Measurements from ENCODE around the gene JUND. TPM values are rescaled to one million over a fixed set of nuclear protein-coding genes. Genes with fewer than 3 reads are reported as not detected.

JUND gene
- total RNA-seq, 2 experiments from 2014 or later = 79.0 to 138 TPM

GRCh38 chr19:18306888-18307260 lies 25.5 kb upstream of the JUND start:
- POLR2A ChIA-PET = interaction anchor here (0.6 to 1.0 kb wide), 3 partner anchors 14 to 210 kb away, joined by 3 to 5 read pairs (median 3); partner anchors contain the start of gene MAST3
- CTCF ChIA-PET (ENCODE audit: unreplicated experiment) = interaction anchor here (0.5 to 0.7 kb wide), 2 partner anchors 14 to 15 kb away, joined by 3 to 6 read pairs; no protein-coding TSS in a partner anchor

GRCh38 chr19:18306209-18306887 lies 24.9 kb upstream of the JUND start:
- peak; percentile 64 for DNase-seq (ENCODE audit: low spot score)
- CTCF ChIA-PET (ENCODE audit: unreplicated experiment) = interaction anchor here (0.7 kb wide), 1 partner anchor 16 kb away, joined by 3 read pairs; no protein-coding TSS in a partner anchor
- Histone ChIP-seq H3K9me3 (ENCODE audit: low read length) (no peaks in the 10 kb centered on the region), H3K79me2 (ENCODE audit: insufficient read depth, low read depth, low read length) (no peaks in the 10 kb centered on the region), H3K4me1 (ENCODE audit: insufficient read depth, low read length, poor library complexity, severe bottlenecking) (peaks cover 54% of the 10 kb centered on the region), H2AFZ (ENCODE audit: low read length) (no peak overlapping the region), H3K27ac (ENCODE audit: low read depth, low read length, poor library complexity, severe bottlenecking) (peak overlapping the region; percentile 94), H3K36me3 (ENCODE audit: insufficient read depth, low read length) (peaks cover 54% of the 10 kb centered on the region), H4K20me1 (ENCODE audit: insufficient read depth, low read length) (no peaks in the 10 kb centered on the region), H3K9me2 (ENCODE audit: insufficient read depth, low read length) (no peaks in the 10 kb centered on the region), H3K4me3 (ENCODE audit: low read depth, low read length, poor library complexity, severe bottlenecking) (peak overlapping the region; percentile 35), H3K4me2 (ENCODE audit: low read length) (peak overlapping the region; percentile 85)
- TF ChIP-seq EZH2phosphoT487 (IDR thresholded peaks at IDR 0.05; ENCODE audit: borderline replicate concordance, low read depth, low read length) (no peak), CTCF (conservative IDR thresholded peaks at IDR 0.05; ENCODE audit: low read length) (no peak)
- POLR2A ChIA-PET = interaction anchor here (0.6 to 2.9 kb wide), 4 partner anchors 13 to 209 kb away, joined by 3 to 40 read pairs (median 4); partner anchors contain the start of genes JUND and MAST3
- no TSS peak for BruUV-seq (replicated peaks)
- intact Hi-C loops (cut with micrococcal nuclease; ENCODE audit: unreplicated experiment) = no loop called here

More at GRCh38 chr19:18306888-18307260, 25.5 kb upstream of the JUND start:
- DNase-seq (ENCODE audit: low spot score) = peak; percentile 66
- H3K9me2 ChIP-seq (ENCODE audit: insufficient read depth, low read length) = no peaks in the 10 kb centered on the region
- H4K20me1 ChIP-seq (ENCODE audit: insufficient read depth, low read length) = no peaks in the 10 kb centered on the region
- H3K9me3 ChIP-seq (ENCODE audit: low read length) = no peaks in the 10 kb centered on the region
- BruUV-seq (replicated peaks) = TSS peak; percentile 97
- H3K4me2 ChIP-seq (ENCODE audit: low read length) = peak overlapping the region; percentile 85
- H3K4me1 ChIP-seq (ENCODE audit: insufficient read depth, low read length, poor library complexity, severe bottlenecking) = peaks cover 54% of the 10 kb centered on the region
- TF ChIP-seq CTCF (conservative IDR thresholded peaks at IDR 0.05; ENCODE audit: low read length) = no peak
- no peak for TF ChIP-seq EZH2phosphoT487 (IDR thresholded peaks at IDR 0.05; ENCODE audit: borderline replicate concordance, low read depth, low read length)
- H2AFZ ChIP-seq (ENCODE audit: low read length) = no peak overlapping the region
- intact Hi-C loops (cut with micrococcal nuclease; ENCODE audit: unreplicated experiment) = no loop called here
- H3K4me3 ChIP-seq (ENCODE audit: low read depth, low read length, poor library complexity, severe bottlenecking) = peak overlapping the region; percentile 35
- no peaks in the 10 kb centered on the region for H3K79me2 ChIP-seq (ENCODE audit: insufficient read depth, low read depth, low read length)
- H3K27ac ChIP-seq (ENCODE audit: low read depth, low read length, poor library complexity, severe bottlenecking) = peak overlapping the region; percentile 94
- peaks cover 59% of the 10 kb centered on the region for H3K36me3 ChIP-seq (ENCODE audit: insufficient read depth, low read length)

All from OCI-LY7 (cell line).